Stimulated activated CD8-positive, alpha-beta memory T cell treated with anti-CD3 and anti-CD28 coated beads, Interleukin-2, amount 100 ng/mL, for 1 hour (primary cell): ENCODE data around the gene NDFIP2.

Experiments
- DNase-seq, 2 donors: peaks; one replicate each; pipeline ENCODE4 v3.0.0-alpha.2; 2020; ENCODE audit warnings: low read depth in 2 of 2

Gene NDFIP2, protein sequence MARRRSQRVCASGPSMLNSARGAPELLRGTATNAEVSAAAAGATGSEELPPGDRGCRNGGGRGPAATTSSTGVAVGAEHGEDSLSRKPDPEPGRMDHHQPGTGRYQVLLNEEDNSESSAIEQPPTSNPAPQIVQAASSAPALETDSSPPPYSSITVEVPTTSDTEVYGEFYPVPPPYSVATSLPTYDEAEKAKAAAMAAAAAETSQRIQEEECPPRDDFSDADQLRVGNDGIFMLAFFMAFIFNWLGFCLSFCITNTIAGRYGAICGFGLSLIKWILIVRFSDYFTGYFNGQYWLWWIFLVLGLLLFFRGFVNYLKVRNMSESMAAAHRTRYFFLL

DNA sequence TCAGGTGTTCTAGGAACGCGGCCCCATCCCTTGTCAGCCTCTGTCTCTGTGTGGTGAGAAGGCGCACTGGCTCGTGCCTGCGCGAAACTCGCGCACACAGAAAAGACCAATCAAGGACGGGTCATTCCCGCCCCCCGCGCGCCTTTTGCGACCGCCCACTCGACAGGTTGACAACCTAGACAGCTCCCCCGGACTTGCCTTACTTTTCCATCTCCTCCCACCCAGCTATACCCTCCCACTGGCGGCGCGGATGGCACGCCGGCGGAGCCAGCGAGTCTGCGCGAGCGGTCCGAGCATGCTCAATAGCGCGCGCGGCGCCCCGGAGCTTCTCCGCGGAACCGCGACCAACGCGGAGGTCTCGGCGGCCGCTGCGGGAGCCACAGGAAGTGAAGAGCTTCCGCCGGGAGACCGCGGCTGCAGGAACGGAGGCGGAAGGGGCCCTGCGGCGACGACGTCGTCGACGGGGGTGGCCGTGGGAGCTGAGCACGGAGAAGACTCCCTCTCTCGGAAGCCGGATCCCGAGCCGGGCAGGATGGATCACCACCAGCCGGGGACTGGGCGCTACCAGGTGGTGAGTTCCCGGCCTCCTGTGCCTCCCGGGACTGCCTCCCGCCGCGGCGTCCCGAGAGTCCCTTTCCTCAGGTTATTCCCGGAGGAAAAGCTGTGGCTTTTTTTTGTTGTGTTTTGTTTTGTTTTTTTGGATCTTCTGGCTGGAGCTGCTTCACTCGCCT is at the start of gene NDFIP2:
NDFIP2 (plus strand) TSS at position 202 of the 731 bp plus-strand sequence; CDS start at position 251, 49 bp downstream.
- DNase-seq, result peak; percentile 66 to 71

DNA sequence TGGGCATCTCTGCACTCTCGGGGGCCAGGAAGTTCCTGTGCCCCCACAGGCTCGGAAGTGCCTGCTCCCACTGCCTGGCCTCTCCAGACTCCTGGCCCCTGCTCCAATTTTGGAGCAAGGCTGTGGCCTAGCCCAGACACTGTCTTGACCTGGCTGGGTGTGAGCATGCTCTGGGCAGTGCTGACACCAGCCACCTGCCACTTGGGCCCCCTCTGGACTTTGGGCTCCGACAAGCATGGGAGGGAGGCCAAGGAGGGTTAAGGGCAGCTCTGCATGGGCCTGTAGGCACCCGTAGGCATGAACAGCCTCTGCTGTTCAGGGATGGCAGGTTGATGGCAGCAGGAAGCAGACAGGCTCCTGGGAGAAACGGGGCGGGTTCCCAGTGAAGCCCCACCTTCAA is 48.9 kb upstream of the NDFIP2 start:
- DNase-seq, result no peak

DNA sequence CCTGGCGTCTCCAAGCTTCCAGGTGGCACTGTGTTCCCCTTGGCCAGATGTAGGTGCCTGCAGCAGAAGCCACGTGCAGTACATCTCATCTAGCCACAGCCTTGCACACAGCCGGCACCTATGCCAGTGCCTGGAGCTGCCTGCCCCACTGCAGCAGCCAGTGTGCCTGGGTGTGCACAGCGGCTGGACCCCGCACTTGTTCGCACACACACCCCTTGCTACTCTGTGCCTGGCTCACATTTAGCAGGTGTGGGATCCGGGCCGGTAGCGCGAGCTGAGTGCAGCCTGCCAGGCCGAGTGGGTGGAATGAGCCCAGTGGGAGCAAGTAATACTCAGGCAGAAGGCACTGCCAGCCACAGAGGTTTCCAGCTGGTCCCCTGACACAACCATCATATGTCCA is 48.0 kb upstream of the NDFIP2 start:
- no peak for DNase-seq

DNA sequence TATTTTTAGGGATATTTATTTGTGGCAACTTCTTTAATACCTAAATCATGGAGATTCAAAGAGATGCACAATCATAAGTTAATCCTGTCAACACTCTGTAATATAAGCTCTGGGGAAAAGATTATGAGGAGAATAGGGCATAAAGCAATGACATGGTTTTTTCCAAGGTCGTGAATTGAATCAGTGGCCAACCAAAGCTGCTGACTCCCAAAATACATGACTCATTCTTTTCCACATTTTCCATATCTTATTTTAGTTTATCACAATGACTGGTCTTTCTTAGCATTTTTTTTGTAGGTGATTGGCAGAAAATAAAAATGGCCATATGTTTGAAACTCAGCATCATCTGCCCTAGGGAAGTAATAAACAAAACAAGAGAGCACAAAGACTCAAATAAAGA is 46.4 kb upstream of the NDFIP2 start:
- no peak for DNase-seq

DNA sequence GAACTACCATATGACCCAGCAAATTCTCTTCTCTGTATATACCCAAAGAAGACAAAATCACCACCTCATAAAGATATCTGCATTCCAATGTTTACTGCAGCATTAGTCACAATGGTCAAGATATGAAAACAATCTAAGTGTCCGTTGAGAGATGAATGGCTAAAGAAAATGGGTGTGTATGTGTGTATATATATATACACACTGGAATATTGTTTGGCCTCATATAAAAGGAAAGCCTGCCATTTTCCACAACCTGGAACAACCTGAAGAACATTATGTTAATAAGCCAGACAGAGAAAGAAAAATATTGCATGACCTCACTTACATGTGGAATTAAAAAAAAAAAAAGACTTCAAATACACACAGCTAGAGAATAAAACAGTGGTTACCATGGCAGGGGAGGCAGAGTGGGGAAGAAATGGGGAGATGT is 45.4 kb upstream of the NDFIP2 start:
- DNase-seq, result no peak

DNA sequence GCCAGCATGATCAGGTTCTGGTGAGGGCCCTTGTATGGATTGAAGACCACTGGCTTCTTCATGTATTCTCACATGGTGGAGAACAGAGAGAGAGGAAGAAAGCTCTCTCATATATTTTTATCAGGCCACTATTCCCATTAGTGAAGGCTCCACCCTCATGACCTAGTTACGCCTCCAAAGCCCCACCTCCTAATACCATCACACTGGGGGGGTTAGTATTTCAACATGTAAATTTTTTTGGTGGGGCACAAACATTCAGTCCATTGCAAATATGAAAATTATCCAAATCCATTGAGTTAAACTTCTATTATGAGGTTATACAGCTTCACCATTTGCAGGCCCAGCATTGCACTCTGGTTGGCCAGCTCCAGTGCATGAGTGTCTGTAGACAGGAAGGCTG is 41.7 kb upstream of the NDFIP2 start:
- no peak for DNase-seq

DNA sequence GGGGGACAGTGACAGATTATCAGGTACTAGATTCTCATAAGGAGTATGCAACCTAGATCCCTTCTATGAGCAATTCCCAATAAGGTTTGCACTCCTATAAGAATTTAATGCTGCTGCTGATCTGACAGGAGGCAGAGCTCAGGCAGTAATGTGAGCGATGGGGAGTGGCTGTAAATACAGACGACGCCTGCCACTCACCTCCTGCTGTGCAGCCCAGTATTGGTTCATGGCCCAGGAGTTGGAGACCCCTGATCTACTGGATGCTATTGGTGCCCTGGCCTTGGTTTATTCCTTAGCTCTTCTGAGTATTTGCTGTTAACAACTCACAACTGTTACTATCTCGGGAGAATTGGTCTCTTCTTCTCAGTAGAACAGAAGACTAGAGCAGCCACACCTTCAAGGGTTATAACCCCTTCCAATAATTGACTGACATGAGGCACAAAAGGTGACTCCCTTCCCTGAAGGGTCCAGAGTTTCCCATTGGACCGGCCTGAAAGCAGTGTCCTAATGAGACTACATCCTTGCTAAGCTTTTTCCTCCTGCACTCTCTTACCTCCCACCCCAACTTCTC is 39.9 kb upstream of the NDFIP2 start:
- no peak for DNase-seq

DNA sequence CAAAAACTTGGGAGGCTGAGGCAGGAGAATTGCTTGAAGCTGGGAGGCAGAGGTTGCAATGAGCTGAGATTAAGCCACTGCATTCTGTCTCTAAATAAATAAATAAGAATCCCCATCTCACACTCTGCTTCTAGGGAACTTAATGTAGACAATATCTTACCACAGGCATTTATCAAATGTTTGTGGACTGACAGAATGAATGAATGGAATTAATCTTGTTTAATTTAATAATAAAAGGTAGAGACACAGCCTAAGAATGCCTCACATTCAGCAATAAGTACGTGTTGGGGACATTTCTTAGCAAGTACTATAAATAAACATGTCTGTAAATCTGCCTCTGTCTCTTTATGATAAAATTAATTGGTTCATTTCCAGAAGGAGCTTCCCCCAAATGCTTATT is 38.7 kb upstream of the NDFIP2 start:
- DNase-seq, result no peak

DNA sequence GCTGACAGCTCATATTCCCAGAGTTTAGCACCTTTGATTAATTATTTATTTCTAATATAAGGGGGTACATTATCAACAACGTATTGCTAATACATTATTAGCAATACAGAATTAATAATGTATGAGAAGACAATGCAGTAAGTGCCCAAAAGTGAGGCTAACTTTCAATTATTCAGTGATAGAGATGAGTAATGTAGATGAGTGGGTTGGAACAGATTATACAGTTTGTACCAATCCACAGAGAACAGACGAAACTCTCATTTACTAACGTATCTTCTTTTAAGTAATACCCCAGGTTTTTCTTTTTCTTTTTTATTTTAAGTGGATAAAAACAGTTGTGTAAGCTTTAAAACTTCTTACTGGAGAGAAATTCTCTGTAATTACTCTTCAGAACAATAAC is 38.2 kb upstream of the NDFIP2 start:
- no peak for DNase-seq

DNA sequence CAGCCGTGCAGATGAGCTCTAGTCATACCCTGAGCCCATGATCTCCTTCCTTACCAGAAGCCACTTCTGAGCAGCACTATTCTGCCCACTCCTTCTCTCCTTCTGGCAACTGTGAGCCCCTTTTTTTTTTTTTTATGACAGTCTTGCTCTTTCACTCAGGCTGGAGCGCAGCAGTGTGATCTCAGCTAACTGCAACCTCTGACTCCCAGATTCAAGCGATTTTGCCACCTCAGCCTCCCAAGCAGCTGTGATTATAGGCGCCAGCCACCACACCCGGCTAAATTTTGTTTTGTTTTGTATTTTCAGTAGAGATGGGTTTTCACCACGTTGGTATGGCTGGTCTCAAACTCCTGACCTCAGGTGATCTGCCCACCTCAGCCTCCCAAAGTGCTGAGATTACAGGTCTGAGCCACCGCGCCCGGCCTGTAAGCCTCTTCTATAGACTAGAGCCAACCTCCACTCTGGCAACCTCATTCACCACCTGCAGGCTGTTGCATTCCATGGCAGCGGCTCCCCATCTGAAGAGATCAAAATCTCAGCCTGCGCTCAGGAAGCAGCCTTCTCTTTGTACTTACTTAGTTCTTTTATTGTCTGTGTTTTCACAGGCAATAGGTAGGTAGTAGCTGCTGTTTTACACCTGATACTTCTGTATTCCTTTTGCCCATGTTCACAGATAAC is 34.8 kb upstream of the NDFIP2 start:
- DNase-seq, result no peak

DNA sequence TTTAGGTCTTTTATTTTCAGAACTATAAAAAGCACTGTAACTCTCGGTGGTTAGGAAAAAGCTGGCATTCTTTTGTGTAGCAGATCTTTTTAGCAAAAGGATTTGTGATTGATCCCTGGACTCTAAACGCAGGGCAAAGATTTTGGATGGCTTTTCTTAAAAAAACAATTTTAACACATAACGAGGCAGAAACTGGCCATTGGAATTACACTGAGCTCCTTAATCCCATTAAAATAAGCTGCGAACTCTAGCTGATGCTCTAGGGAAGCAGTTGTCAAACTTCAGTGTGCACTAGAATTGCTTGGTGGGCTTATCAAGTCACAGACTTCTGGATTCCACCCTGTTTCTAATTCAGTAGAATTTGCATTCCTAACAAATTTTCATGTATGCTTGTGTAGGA is 33.8 kb upstream of the NDFIP2 start:
- DNase-seq, result no peak

DNA sequence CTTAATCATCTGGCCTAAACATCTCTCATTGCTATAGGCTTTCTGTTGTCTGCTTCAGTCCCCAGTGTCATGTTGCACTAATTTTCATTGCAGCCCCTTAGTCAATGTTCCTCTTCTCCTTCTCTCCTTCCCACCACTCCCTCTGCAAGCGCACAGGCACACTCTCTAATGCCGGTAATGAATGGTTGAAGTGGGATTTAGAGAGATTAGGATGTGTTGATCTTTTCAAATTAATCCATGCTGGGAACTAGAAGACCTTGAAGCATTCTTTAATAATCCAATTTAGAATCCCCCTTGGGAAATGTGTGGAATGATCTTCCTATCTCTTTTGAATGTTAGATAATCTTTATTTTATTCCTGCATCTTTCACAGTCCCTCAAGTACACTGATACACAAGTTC is 33.2 kb upstream of the NDFIP2 start:
- DNase-seq, result no peak

DNA sequence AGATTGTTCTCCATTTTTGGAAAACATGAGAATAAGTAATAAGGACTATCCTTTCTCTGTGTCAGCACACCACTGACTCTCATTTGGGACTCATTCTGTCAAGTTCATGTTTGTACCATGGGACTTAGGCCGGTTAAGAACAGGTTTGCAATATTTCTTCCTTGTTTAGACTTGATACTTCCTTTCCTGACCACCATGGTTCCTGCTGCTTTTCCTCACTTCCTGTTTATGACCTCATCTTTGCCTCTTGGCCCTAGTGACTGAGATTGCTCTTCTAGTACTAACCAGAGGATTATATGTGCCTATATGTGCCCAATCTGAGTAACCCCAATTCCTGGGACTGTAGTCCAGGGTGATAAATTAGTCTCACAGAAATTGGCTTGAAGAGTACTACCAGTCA is 32.5 kb upstream of the NDFIP2 start:
- DNase-seq, result no peak

DNA sequence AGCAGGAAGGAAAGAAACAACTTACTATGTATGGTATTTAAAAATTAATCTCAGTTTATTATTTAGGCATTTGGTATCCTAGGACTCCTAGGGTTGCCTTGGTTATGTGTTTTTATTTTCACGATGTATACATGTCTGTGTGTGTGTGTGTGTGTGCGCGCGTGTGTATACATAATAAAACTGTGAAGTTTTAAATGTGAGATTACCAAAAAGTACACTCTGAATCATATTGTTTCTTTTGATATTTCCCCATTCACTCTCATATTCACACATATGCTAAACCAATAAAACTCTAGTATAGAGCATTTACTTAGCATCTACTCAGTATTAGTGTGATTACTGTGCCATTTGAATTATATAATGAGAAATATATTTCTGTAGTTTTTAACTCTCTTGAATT is 30.8 kb upstream of the NDFIP2 start:
- DNase-seq, result no peak

DNA sequence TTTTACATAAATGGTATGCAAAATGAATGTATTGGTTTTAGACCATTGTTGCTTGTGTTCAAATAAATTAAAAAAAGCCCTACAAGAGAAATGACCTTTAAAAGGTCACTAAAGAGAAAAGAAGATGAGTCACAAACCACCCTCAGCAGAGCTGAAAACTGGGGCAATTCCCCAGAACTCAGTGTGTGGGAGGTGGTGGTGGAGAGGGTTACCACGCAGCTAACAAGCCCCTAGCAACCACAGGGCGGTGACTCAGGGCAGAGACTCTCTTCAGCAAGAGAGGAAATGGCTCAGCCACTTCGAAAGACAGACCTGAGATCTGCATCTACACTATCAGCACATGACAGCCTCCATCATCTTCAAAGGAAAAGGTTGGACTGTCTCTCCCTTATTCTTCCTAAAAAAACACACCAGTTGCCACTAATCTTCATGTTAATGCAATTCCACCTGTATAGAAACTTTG is 29.4 kb upstream of the NDFIP2 start:
- peak; percentile 67 to 80 for DNase-seq

DNA sequence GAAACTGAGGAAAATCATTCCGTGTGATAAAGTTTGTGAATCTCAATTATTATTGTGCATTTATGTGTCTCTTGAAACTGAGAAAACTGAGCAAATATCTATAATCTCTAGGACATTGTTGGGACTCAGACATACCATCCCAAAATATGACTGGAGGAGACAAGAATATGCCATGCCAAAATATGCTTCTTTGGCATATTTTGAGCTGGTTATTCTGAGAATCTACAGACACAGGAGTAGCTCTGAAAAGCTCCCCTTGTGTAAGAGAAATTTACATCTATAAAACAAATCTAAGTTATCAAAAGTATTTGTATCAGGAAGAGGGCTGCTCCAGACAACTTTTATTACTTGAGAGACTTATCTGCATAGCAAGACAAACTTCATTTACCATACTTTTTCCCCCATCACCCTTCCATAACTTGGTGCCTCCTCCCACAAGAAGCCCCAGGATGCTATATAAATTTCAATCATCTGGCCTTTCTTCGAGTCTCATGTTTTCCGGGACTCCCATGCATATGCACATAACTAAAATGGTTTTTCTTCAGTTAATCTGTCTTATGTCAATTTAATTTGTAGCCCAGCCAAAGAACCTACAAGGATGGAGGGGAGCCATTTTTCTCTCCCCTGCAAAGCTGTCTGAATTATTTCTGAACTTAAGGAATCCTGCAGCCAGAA is 28.6 kb upstream of the NDFIP2 start:
- DNase-seq, result no peak

DNA sequence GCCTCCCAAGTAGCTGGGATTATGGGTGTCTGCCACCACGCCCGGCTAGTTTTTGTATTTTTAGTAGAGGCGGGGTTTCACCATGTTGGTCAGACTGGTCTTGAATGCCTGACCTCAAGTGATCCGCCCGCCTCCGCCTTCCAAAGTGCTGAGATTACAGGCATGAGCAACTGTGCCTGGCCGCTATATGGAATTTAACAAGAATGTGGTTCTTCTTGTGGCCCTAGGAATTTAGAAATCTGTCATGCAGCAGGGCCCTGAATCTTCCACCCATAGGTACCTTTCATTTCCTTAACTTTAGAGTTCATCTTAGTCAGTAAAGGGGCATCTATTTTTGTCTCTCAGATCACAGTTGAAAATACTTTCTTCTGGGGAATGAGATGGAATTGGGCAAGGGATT is 25.6 kb upstream of the NDFIP2 start:
- no peak for DNase-seq

DNA sequence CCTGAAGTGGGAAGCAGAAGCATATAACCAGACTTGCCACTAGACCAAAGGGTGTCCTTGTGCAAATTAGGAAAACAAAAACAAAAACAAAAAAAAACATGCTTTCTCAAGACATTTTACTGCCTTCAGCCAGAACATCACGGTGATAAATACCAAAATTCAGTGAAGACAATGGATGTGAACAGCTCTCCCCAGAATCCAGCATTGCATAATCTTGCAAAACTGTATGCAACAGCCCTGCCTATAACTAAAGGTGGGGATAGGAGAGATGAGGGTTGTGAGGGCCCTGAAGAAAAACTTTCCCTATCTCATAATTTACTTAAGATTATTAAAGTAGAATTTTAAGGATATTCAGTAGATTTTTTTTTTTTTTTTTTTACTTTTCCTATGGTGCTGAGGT is 24.9 kb upstream of the NDFIP2 start:
- DNase-seq, result no peak

DNA sequence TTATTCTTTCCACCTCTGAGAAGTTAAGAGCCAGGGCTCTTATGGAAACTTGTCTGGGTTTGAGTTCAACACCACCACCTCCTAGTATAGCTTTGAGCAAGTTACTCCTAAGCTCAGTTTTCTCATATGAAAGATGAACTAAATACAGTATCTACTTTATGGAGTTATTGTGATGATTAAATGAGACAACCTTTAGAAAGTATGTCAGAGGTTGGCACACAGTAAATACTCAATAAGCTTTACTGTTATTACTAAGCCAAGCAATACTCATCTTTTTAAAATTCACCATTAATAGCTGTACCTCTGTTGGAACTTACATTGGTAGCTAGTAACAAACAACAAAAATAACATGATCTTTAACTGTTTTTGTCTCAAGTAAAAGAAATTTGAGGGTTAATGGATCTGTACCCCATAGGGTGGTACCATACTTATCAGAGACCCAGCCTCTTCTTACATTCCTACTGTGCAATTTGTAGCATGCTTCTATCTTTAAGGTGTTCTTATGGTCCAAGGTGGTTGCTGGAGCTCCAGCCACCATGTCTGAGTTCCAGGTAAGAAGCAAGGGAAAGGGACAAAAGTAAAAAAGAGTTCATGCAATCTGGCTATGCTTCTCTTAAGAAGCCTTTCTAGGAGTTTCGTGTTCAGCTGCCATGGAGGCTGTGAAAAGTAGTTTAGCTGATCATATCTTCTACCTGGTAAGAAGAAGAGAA is 24.1 kb upstream of the NDFIP2 start:
- DNase-seq, result no peak

DNA sequence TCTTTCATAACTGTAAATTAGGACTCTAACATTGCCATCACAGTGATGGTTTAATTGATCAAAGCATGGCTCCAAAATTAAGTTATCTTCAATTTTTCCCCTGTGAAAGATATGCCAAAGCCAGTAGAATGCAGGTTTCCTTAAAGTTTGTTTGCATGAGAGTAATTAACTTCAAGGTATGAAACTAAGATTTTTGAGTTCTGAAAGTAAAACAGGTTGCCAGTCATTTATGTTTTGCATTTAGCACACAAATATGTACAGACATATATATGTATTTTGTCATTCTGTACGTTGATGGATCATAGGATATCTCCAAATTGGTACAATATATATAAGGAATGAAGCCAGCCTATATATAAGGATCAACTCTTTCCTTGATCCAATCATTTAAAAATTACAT is 23.6 kb upstream of the NDFIP2 start:
- DNase-seq, result no peak

DNA sequence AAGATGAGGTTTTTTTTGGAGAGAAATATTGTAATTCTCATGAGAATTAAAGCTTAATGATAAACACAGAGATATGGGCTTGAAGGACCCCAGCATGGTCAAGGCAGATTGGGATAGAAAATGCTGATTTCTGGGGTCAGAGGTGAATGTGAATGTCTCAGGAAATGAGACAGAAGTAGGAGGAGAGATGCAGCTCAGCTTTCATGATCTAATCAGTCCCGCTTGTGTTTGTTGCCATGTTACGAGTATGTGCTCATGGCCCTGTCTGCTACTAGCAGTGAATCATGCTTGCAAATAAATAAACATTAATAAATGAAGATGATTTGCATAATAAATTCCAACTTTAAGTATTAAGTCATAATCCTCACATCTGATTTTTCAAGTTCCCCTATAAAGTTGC is 23.0 kb upstream of the NDFIP2 start:
- DNase-seq, result no peak
